Endodermal cell (in vitro differentiated cells): Measurements from ENCODE around the gene RGS4. TPM values are rescaled to one million over a fixed set of nuclear protein-coding genes. Genes with fewer than 3 reads are reported as not detected.

Experiments
- DNase-seq: peaks from one replicate; pipeline ENCODE4 v3.0.0-alpha.2; 2017
- H3K27ac ChIP-seq: 2 replicates; pipeline ENCODE4 v1.5.1; 2013; ENCODE audit warnings: mild to moderate bottlenecking, low read depth, low read length, moderate library complexity
- H3K27me3 ChIP-seq: 2 replicates; pipeline ENCODE4 v1.6.1; 2013; ENCODE audit warnings: mild to moderate bottlenecking, low read length, moderate library complexity; ENCODE audit not compliant: insufficient read depth, control insufficient read depth, poor library complexity, severe bottlenecking
- H3K36me3 ChIP-seq: 2 replicates; pipeline ENCODE4 v1.7.0; 2013; ENCODE audit warnings: mild to moderate bottlenecking, low read length, moderate library complexity; ENCODE audit not compliant: control insufficient read depth, insufficient read depth
- H3K4me1 ChIP-seq: one replicate; pipeline ENCODE4 v1.7.0; 2013; ENCODE audit warnings: low read length; ENCODE audit not compliant: control insufficient read depth, insufficient read depth
- H3K4me3 ChIP-seq: 2 replicates; pipeline ENCODE4 v1.5.1; 2013; ENCODE audit warnings: mild to moderate bottlenecking, low read length, moderate library complexity
- H3K9ac ChIP-seq: 2 replicates; pipeline ENCODE4 v1.6.1; 2013; ENCODE audit warnings: mild to moderate bottlenecking, low read length, moderate library complexity; ENCODE audit not compliant: poor library complexity, severe bottlenecking; ENCODE audit errors: extremely low read depth
- H3K9me3 ChIP-seq: 2 replicates; pipeline ENCODE4 v1.6.1; 2013; ENCODE audit warnings: mild to moderate bottlenecking, low read length, moderate library complexity; ENCODE audit not compliant: control insufficient read depth
- H3K27ac Mint-ChIP-seq: 2 replicates; pipeline ENCODE4 v1.8.0; 2020; ENCODE audit warnings: mixed read lengths
- H3K27me3 Mint-ChIP-seq: 2 replicates; pipeline ENCODE4 v1.8.0; 2021; ENCODE audit warnings: mild to moderate bottlenecking, mixed read lengths; ENCODE audit not compliant: insufficient read depth
- H3K36me3 Mint-ChIP-seq: 2 replicates; pipeline ENCODE4 v1.8.0; 2020; ENCODE audit warnings: low read depth, mixed read lengths
- H3K4me1 Mint-ChIP-seq: 2 replicates; pipeline ENCODE4 v1.8.0; 2020; ENCODE audit warnings: mixed read lengths
- H3K4me3 Mint-ChIP-seq: 2 replicates; pipeline ENCODE4 v1.8.0; 2020; ENCODE audit warnings: mild to moderate bottlenecking, moderate library complexity, mixed read lengths
- H3K9me3 Mint-ChIP-seq: 2 replicates; pipeline ENCODE4 v1.8.0; 2020; ENCODE audit warnings: mild to moderate bottlenecking, mixed read lengths
- CTCF ChIP-seq: fragments of 200-600 bp; sonication (generic); conservative IDR thresholded peaks from 2 replicates; pipeline ENCODE4 v1.5.0; 2021; ENCODE audit warnings: antibody characterized with exemption, mild to moderate bottlenecking
- WGBS, 2 experiments: methylation state at CpG; one replicate each; pipeline versions ENCODE4 v1.1.5 to v1.1.7; 2013; ENCODE audit warnings: missing lambda C conversion rate in 2 of 2, mixed read lengths in 1 of 2; ENCODE audit not compliant: insufficient coverage in 1 of 2, insufficient read length in 1 of 2; 5-methylcytosine and 5-hydroxymethylcytosine counted together
- total RNA-seq, 2 donors: library from RNA; stranded (reverse); fragmentation: NEBNext Ultra II Directional in 1 of 2; extraction: Animal tissue kit (Norgen Biotek cat#: 25700) in 1 of 2; gene quantifications; 2 replicates in 1 of 2; 3 replicates in 1 of 2; pipeline ENCODE4 v1.2.1, GENCODE V29; 2021

Gene RGS4
- total RNA-seq, 2 donors from 2014 or later: 0.48 to 0.51 TPM

DNA sequence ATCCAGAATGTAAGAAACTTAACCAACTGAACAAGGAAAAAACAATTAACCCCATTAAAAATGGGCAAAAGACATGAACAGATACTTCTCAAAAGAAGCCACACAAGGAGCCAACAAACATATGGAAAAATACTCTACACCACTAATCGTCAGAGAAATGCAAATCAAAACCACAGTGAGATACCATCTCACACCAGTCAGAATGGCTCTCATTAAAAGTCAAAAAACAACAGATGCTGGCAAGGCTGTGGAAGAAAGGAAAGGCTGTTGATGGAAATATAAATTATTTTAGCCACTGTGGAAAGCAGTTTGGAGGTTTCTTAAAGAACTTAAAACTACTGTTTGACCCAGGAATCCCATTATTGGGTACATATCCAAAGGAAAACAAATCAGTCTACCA, 51.2 kb downstream of the RGS4 start:
- Histone ChIP-seq H3K27ac (no peak overlapping the region), H3K36me3 (no peaks in the 10 kb centered on the region), H3K27me3 (no peaks in the 10 kb centered on the region), H3K9ac (no peak overlapping the region), H3K9me3 (no peaks in the 10 kb centered on the region), H3K4me3 (no peak overlapping the region), H3K4me1 (no peaks in the 10 kb centered on the region)
- no peaks in the 10 kb centered on the region for H3K9me3 Mint-ChIP-seq
- 64% methylated on average over 1 of the region's 1 CpG; no CpG with 5 or more reads in 1 of the 2 experiments for WGBS, 2 experiments
- no peaks in the 10 kb centered on the region for H3K4me1 Mint-ChIP-seq
- no peak for DNase-seq
- no peak overlapping the region for H3K27ac Mint-ChIP-seq
- H3K36me3 Mint-ChIP-seq: no peaks in the 10 kb centered on the region
- TF ChIP-seq CTCF: no peak
- no peaks in the 10 kb centered on the region for H3K27me3 Mint-ChIP-seq
- H3K4me3 Mint-ChIP-seq: no peak overlapping the region

DNA sequence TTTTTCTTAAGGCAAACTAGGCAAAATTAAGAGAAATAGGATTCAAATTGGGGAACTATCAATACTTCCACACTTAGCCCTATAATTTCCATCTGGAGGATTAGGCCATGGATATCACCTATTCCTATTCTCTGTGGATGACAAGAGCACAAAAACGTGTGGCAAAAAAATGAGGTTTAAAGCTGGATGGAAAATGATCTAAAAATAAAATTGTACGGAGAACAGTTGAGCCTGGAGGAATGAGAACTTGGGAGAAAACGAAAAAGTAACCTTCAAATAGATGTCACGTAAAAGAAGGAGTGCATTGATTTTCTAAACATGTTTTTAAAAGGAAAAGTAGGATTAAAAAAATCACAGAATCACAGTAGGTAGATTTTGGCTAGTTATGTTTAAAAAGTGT, 55.7 kb downstream of the RGS4 start:
- Mint-ChIP-seq H3K27ac (no peak overlapping the region), H3K36me3 (no peaks in the 10 kb centered on the region), H3K27me3 (no peaks in the 10 kb centered on the region), H3K4me3 (no peak overlapping the region), H3K4me1 (no peaks in the 10 kb centered on the region), H3K9me3 (no peaks in the 10 kb centered on the region)
- no peak overlapping the region for H3K27ac ChIP-seq
- no peak overlapping the region for H3K9ac ChIP-seq
- H3K27me3 ChIP-seq: no peaks in the 10 kb centered on the region
- H3K36me3 ChIP-seq: no peaks in the 10 kb centered on the region
- H3K9me3 ChIP-seq: no peaks in the 10 kb centered on the region
- 77 to 81% methylated on average over 3 to 4 of the region's 4 CpGs for whole genome bisulfite sequencing, 2 experiments
- no peak overlapping the region for H3K4me3 ChIP-seq
- DNase-seq: no peak
- H3K4me1 ChIP-seq: no peaks in the 10 kb centered on the region
- no peak for TF ChIP-seq CTCF

Other genes with a start within 250 kb of the RGS4 start
- gene CCDC190, start 208.2 kb upstream of the RGS4 start, total RNA-seq: not detected
- 10 to 100 TPM; 48.4 to 88.9 TPM for gene RGS5, start 133.6 kb downstream of the RGS4 start, total RNA-seq